Measurements from ENCODE around the gene CATSPER4.

GRCh38 chr1:26175346-26175745 lies 15.1 kb upstream of the CATSPER4 start:
- TF ChIP-seq CTCF (IDR thresholded peaks at IDR 0.05) (no peak), POLR2AphosphoS5 (IDR thresholded peaks at IDR 0.05; ENCODE audit: insufficient read depth in 1 of 2, low read depth in 1 of 2) (no peak), POLR2A (IDR thresholded peaks at IDR 0.05) (no peak)

All from vagina (tissue), 2 donors.